ENCODE measurements around the gene MTMR2. TPM values are rescaled to one million over a fixed set of nuclear protein-coding genes. Genes with fewer than 3 reads are reported as not detected.
A peak's percentile ranks its signal among the peaks of the same experiment; 100 is the strongest.

Gene MTMR2
- total and polyA plus RNA-seq, 2 donors (not counting 1 experiment from before 2014, with no cell fraction given), result 4.8 to 15.4 TPM

GRCh38 chr11:95888852-95889251, 35.1 kb downstream of the MTMR2 start:
- Histone ChIP-seq H3K4me3 (ENCODE audit: control extremely low read depth in 1 of 5, extremely low read depth in 1 of 5, insufficient read depth in 1 of 5, low read depth in 2 of 5, low read length in 4 of 5) (no peak overlapping the region), H3K4me1 (ENCODE audit: control insufficient read depth in 2 of 2, insufficient read depth in 2 of 2, low read length in 2 of 2) (no peaks in the 10 kb centered on the region), H3K9ac (ENCODE audit: low read length) (no peak overlapping the region), H3K79me2 (ENCODE audit: control insufficient read depth, insufficient read depth, low read length) (no peaks in the 10 kb centered on the region), H3K9me3 (ENCODE audit: control extremely low read depth in 1 of 3, control insufficient read depth in 2 of 3, insufficient read depth in 1 of 3, low read length in 2 of 3) (no peaks in the 10 kb centered on the region), H3K27me3 (replicated peaks in 1 of 4; ENCODE audit: control extremely low read depth in 1 of 4, control insufficient read depth in 3 of 4, insufficient read depth in 4 of 4, low read length in 3 of 4) (no peaks in the 10 kb centered on the region), H3K27ac (ENCODE audit: low read length in 2 of 2) (no peak overlapping the region), H4K20me1 (ENCODE audit: control insufficient read depth, insufficient read depth, low read length, poor library complexity, severe bottlenecking) (peaks cover 2% of the 10 kb centered on the region), H2AFZ (ENCODE audit: insufficient read depth, low read depth, low read length, poor library complexity, severe bottlenecking) (no peak overlapping the region), H3K36me3 (replicated peaks in 1 of 2; ENCODE audit: control extremely low read depth in 1 of 2, control insufficient read depth in 1 of 2, extremely low read depth in 1 of 2, insufficient read depth in 2 of 2, low read length in 1 of 2) (peaks cover 0 to 14% of the 10 kb centered on the region in 2 experiments), H3K4me2 (replicated peaks; ENCODE audit: low read depth, low read length, poor library complexity, severe bottlenecking) (no peak overlapping the region)
- DNase-seq (no peak), ATAC-seq (ENCODE audit: low read depth) (no peak)
- H3K4me3 Mint-ChIP-seq, result no peak overlapping the region
- no peaks in the 10 kb centered on the region for H3K27me3 Mint-ChIP-seq
- intact Hi-C loops (cut with micrococcal nuclease), result no loop called here
- no peak for TF ChIP-seq CTCF (IDR thresholded peaks at IDR 0.05)
- TF ChIP-seq EZH2 (IDR thresholded peaks at IDR 0.05; ENCODE audit: borderline replicate concordance, insufficient read depth, low read depth, low read length, poor library complexity, severe bottlenecking), result no peak
- 87% methylated on average over 3 of the region's 4 CpGs for WGBS (ENCODE audit: insufficient coverage)
- no peaks in the 10 kb centered on the region for H3K4me1 Mint-ChIP-seq
- H3K27ac Mint-ChIP-seq, result peak overlapping the region; percentile 2
- no peaks in the 10 kb centered on the region for H3K9me3 Mint-ChIP-seq (ENCODE audit: insufficient read depth)
- ChIA-PET CTCF (no interaction called here), POLR2A (no interaction called here)

GRCh38 chr11:95888439-95888838, 35.5 kb downstream of the MTMR2 start:
- Histone ChIP-seq H3K36me3 (replicated peaks in 1 of 2; ENCODE audit: control extremely low read depth in 1 of 2, control insufficient read depth in 1 of 2, extremely low read depth in 1 of 2, insufficient read depth in 2 of 2, low read length in 1 of 2) (peaks cover 0 to 14% of the 10 kb centered on the region in 2 experiments), H3K4me1 (ENCODE audit: control insufficient read depth in 2 of 2, insufficient read depth in 2 of 2, low read length in 2 of 2) (no peaks in the 10 kb centered on the region), H3K9me3 (ENCODE audit: control extremely low read depth in 1 of 3, control insufficient read depth in 2 of 3, insufficient read depth in 1 of 3, low read length in 2 of 3) (no peaks in the 10 kb centered on the region), H3K27me3 (replicated peaks in 1 of 4; ENCODE audit: control extremely low read depth in 1 of 4, control insufficient read depth in 3 of 4, insufficient read depth in 4 of 4, low read length in 3 of 4) (no peaks in the 10 kb centered on the region), H3K4me3 (ENCODE audit: control extremely low read depth in 1 of 5, extremely low read depth in 1 of 5, insufficient read depth in 1 of 5, low read depth in 2 of 5, low read length in 4 of 5) (no peak overlapping the region), H4K20me1 (ENCODE audit: control insufficient read depth, insufficient read depth, low read length, poor library complexity, severe bottlenecking) (no peaks in the 10 kb centered on the region), H3K79me2 (ENCODE audit: control insufficient read depth, insufficient read depth, low read length) (no peaks in the 10 kb centered on the region), H3K27ac (ENCODE audit: low read length in 2 of 2) (no peak overlapping the region), H2AFZ (ENCODE audit: insufficient read depth, low read depth, low read length, poor library complexity, severe bottlenecking) (no peak overlapping the region), H3K9ac (ENCODE audit: low read length) (no peak overlapping the region), H3K4me2 (replicated peaks; ENCODE audit: low read depth, low read length, poor library complexity, severe bottlenecking) (no peak overlapping the region)
- ChIA-PET POLR2A (no interaction called here), CTCF (no interaction called here)
- DNase-seq (no peak), ATAC-seq (ENCODE audit: low read depth) (no peak)
- Mint-ChIP-seq H3K27ac (peak overlapping the region; percentile 2), H3K27me3 (no peaks in the 10 kb centered on the region), H3K4me1 (no peaks in the 10 kb centered on the region), H3K4me3 (no peak overlapping the region), H3K9me3 (ENCODE audit: insufficient read depth) (no peaks in the 10 kb centered on the region)
- intact Hi-C loops (cut with micrococcal nuclease), result no loop called here
- TF ChIP-seq CTCF (IDR thresholded peaks at IDR 0.05), result no peak

Data from B cell (primary cell).